ENCODE results near the gene MDM2. TPM values are rescaled to one million over a fixed set of nuclear protein-coding genes. Genes with fewer than 3 reads are reported as not detected.
"Not testable (repeated sequence)": the region's sequence is repeated elsewhere in the genome, so short reads cannot be mapped to it uniquely, and the experiment has no call there.

The MDM2 gene
- polyA plus RNA-seq, 12 donors, result 19.7 to 121 (median 47.1) TPM

DNA sequence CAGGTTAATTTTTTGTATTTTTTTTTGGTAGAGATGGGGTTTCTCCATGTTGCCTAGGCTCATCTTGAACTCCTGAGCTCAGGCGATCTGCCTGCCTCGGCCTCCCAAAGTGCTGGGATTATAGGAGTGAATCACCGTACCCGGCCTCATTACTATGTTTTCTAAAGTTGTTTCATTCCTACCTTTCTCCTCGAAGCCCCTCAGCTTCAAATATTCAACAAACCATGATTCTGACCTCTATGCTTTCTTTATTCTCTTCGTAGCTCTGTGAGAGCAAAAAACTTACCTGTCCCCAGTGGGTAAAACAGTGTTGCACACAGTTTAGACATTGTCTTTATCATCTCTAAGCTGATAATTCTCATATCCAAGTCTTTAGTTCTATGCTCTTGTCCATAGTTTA is 26.2 kb upstream of the MDM2 start:
- no peak for DNase-seq

- no peak for DNase-seq
These were observed 24.0 kb upstream of the MDM2 start for GRCh38 chr12:68784015-68784414.

GRCh38 chr12:68785358-68785757 is 22.6 kb upstream of the MDM2 start:
- no peak for DNase-seq

- no peak for DNase-seq
These were observed 22.2 kb upstream of the MDM2 start for GRCh38 chr12:68785823-68786222.

DNA sequence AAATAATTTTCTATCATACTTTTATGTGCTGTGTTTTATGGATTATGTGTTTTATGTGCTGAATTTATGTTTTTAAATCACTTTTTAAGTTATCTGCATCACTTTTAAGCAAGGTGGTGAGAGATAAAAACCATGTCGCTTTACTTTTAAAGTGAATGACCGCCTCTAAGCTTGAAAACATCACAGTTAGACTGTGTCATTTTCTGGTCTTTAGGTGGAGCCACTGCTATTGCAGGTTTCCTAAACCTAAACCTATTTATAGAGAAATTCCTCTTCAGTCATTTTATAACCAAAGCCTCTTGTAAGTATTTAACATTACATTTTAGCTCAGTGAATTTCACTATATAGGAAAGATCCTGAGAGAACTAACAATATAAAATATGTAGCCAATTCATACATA is 21.0 kb upstream of the MDM2 start:
- DNase-seq, result no peak

- no peak for DNase-seq
These were observed 19.3 kb upstream of the MDM2 start for GRCh38 chr12:68788554-68789143.

DNA sequence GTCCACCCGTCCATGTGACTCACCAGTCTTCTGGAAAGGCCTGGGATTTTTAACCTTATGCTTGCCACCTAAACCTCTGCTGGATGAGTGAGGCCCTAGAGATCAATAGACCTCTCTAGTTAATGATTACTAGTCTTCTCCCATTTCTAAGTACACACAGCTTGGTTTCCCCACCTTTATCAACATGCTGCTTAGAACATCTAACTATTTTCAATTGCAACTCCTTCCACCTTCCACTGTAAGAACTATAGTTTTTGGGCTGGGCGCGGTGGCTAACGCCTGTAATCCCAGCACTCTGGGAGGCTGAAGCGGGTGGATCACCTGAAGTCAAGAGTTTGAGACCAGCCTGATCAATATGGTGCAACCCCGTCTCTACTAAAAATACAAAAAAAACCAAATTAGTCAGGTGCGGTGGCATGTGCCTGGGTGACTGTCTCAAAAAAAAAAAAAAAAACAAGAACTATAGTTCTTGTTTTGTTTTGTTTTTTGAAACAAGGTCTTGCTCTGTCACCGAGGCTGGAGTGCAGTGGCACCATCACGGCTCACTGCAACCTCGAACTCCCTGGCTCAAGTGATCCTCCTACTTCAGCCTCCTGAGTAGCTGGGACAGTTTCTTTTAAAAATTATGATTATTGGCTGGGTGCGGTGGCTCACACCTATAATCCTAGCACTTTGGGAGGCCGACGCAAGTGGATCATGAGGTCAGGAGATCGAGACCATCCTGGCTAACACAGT is 18.7 kb upstream of the MDM2 start:
- DNase-seq, result no peak

- DNase-seq, result no peak
These were observed 17.7 kb upstream of the MDM2 start for GRCh38 chr12:68790081-68790951.

DNA sequence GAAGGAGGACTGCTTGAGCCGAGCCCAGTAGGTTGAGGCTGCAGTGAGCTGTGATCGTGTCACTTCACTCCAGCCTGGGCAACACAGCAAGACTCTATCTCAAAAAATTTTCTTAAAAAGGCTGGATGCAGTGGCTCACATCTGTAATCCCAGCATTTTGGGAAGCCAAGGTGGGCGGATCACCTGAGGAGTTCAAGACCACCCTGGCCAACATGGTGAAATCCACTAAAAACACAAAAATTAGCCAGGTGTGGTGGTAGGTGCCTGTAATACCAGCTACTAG is 17.1 kb upstream of the MDM2 start:
- DNase-seq, result no peak

- DNase-seq, result no peak
These were observed 16.0 kb upstream of the MDM2 start for GRCh38 chr12:68791897-68792481.

- DNase-seq, result no peak
These were observed 15.0 kb upstream of the MDM2 start for GRCh38 chr12:68792952-68793351.

- DNase-seq, result no peak
These were observed 14.5 kb upstream of the MDM2 start for GRCh38 chr12:68793436-68793835.

DNA sequence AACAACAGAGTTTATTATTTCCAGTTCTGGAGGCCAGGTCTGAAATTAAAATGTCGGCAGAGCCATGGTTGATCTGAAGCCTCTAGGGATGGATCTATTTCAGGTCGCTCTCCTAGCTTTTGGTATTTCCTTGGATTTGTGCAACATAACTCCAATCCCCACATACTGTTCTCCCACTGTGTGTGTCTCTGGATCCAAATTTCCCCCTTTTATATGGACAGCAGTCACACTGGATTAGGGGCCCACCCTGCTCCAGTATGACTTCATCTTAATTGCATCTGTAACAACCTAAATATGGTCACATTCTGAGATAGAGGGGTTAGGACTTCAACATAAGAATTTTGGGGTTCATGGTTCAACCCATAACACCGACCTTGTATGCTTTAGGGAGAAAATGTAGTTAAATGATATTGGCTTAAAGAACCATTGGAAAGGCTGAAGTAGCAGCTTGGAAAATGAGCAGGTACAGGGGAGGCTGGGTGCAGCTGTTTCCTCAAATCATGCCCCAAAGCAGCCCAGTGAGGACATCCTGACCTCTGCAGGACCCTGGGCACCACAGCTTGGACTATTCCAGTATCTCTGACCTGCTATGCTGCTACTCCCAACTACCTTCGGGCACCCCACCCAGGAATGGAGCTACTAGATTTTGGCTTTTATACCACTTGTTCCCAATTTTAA is 13.9 kb upstream of the MDM2 start:
- no peak for DNase-seq

GRCh38 chr12:68794653-68795251 is 13.2 kb upstream of the MDM2 start:
- no peak for DNase-seq

DNA sequence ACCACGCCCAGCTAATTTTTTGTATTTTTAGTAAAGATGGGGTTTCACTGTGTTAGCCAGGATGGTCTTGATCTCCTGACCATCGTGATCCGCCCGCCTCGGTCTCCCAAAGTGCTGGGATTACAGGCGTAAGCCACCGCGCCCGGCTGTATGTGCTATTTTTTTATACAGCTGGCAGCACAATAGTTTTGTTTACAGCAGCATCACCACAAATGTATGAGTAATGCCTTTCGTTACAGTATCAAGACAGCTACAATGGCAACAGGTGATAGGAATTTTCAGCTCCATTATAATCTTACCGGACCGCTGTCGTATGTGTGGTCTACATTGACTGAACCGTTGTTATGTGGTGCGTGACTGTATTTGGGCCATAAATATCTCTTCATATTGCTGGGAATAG is 11.6 kb upstream of the MDM2 start:
- DNase-seq, result no peak

DNA sequence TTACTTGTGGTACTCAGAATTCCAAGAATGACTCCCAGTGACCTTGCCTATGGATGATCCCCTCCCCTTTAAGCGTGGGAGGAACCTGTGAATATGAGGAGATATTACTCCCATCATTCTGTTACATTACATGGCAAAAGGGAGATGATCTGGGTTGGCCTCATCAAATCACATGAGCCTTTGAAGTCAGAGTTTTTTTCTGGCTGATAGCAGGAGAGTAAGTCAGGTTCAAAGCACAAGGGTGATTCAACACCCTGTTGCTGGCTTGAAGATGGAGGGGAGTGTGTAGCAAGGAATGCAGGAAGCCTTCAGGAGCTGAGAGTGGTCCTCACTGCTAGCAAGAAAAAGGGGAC is 9.1 kb upstream of the MDM2 start:
- no peak for DNase-seq

DNA sequence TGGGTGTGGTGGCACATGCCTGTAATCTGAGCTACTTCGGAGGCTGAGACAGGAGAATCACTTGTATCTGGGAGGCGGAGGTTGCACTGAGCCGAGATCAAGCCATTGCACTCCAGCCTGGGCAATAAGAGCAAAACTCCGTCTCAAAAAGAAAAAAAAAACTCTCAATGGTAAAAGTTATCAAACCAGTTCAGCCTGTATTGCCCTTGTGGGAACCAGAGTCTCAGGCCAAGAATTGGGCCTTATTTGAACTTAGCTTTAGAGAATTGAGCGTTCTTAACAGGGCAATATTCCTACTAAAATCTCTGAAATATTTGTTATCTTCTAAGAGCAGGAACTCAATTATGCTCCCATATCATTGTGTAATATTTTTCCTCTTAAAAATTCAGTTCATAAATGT is 7.7 kb upstream of the MDM2 start:
- no peak for DNase-seq

DNA sequence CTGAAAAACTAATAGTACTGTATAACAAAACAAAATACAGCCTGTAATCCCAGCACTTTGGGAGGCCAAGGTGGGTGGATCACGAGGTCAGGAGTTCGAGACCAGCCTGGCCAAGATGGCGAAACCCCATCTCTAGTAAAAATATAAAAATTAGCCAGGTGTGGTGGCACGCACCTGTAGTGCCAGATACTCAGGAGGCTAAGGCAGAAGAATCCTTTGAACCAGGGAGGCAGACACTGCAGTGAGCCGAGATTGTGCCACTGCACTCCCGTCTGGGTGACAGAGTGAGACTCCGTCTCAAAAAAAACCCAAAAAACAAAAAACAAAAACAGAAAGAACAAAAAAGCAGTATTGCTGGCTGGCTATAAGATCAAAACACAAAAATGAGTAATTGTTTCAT is 6.9 kb upstream of the MDM2 start:
- not testable (repeated sequence) for DNase-seq

- not testable (repeated sequence) for DNase-seq
These were observed 5.6 kb upstream of the MDM2 start for GRCh38 chr12:68802372-68802745.

- not testable (repeated sequence) for DNase-seq
These were observed 4.9 kb upstream of the MDM2 start for GRCh38 chr12:68802911-68803651.

Data from muscle of arm (tissue), 12 donors.